ENCODE measurements around the gene NBAS.
"Not testable (repeated sequence)": the region's sequence is repeated elsewhere in the genome, so short reads cannot be mapped to it uniquely, and the experiment has no call there.

The NBAS gene

DNA sequence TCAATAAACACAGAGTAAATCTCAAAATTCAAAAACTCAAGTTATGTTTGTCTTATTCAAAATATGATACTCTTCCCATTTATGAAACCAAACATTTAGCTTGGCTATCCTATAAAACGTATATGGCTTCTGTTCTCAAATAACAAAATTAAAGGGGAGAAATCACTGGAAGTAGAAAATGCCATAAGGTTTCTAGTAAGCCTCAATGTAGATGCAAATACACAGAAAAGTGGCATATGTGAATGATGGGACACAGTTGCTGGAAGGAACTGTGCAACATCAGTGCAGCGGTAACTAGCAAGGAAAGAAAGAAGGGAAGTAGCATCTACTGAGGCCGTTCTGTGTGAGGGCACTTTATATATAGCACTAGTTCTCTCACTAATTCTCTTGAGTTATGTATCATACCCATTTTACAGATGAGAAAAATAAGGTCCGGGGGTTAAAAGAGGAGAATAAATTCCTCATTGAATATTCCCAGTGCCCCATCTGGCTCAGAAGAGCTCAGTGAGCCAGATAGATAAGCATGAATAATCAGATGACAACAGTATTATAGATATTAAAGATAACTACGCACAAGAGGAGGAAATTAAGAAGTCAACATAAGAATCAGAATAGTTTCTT, 27.2 kb downstream of the NBAS start:
- in situ Hi-C loops (cut with HindIII; ENCODE audit: low sequenced_read_pairs), result no loop called here

- in situ Hi-C loops (cut with HindIII; ENCODE audit: low sequenced_read_pairs), result no loop called here
Measured at GRCh38 chr2:15532996-15533395, 28.1 kb downstream of the NBAS start.

- in situ Hi-C loops (cut with HindIII; ENCODE audit: low sequenced_read_pairs), result no loop called here
Measured at GRCh38 chr2:15531095-15531854, 29.9 kb downstream of the NBAS start.

GRCh38 chr2:15527074-15527739, 33.9 kb downstream of the NBAS start:
- in situ Hi-C loops (cut with HindIII; ENCODE audit: low sequenced_read_pairs), result no loop called here

DNA sequence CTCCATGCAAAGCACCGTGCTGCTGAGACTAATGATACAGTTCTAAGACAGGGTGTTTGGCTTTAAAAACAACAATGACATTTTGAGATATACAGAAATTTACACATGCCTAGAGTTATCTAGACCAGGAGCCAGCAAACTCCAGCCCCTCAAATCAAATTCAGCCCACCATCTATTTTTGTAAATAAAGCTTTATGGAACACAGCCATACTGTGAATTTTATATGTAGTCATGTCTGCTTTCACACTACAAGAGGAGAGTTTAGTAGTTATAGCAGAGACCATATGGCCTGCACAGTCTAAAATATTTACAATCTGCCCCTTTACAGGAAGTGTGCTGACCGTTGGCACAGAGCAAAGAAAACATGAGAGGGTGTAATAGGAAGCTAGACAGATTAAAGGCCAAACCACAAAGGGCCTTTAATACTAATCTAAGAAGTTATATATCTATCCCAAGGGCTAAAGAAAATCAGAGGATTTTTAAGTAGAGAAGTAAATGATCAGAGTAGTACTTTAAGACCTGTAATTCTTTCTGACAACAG, 39.4 kb downstream of the NBAS start:
- in situ Hi-C loops (cut with HindIII; ENCODE audit: low sequenced_read_pairs), result no loop called here

- in situ Hi-C loops (cut with HindIII; ENCODE audit: low sequenced_read_pairs), result no loop called here
Measured at GRCh38 chr2:15520346-15520745, 40.8 kb downstream of the NBAS start.

- in situ Hi-C loops (cut with HindIII; ENCODE audit: low sequenced_read_pairs), result not testable (repeated sequence)
Measured at GRCh38 chr2:15518759-15519158, 42.4 kb downstream of the NBAS start.

DNA sequence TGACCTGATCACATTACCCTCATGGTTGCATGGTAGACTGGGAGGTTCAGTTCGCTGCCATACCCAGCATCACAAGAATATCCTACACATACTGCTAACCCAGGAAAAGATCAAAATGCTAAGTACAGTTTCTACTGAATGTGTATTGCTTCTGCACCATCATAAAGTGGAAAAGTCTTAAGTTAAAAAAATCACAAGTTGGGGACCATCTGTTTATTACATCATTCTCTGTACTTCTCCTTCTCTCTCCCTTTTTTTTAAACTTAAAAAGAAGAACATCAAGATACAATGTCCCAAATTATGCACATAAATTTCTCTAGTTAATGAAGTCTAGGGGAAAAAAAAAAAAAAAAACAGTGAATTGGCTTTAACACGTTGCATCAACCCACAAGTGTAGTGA, 43.3 kb downstream of the NBAS start:
- in situ Hi-C loops (cut with HindIII; ENCODE audit: low sequenced_read_pairs), result no loop called here

GRCh38 chr2:15511686-15512085, 49.4 kb downstream of the NBAS start:
- in situ Hi-C loops (cut with HindIII; ENCODE audit: low sequenced_read_pairs), result no loop called here

DNA sequence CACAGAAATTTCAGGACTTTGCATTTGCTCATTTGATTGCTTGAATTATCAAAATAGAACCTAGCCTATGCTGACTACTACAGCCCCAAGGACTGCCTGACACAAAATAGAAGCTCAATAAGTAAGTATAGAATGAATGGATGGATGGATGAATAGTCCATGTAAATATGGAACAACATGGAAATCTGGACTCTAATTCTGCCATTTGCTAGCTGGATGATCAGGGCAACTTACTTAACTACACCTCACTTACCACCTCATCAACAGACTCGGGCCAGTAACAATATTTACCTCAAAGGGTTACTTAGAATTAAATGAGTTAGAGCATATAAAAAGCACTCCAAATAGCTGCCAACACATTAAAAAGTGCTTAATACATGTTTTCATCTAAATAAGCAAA, 50.6 kb downstream of the NBAS start:
- in situ Hi-C loops (cut with HindIII; ENCODE audit: low sequenced_read_pairs), result no loop called here

GRCh38 chr2:15510131-15510530, 51.0 kb downstream of the NBAS start:
- in situ Hi-C loops (cut with HindIII; ENCODE audit: low sequenced_read_pairs), result no loop called here

GRCh38 chr2:15507697-15508096, 53.4 kb downstream of the NBAS start:
- in situ Hi-C loops (cut with HindIII; ENCODE audit: low sequenced_read_pairs), result no loop called here

- in situ Hi-C loops (cut with HindIII; ENCODE audit: low sequenced_read_pairs), result no loop called here
Measured at GRCh38 chr2:15507061-15507460, 54.1 kb downstream of the NBAS start.

- in situ Hi-C loops (cut with HindIII; ENCODE audit: low sequenced_read_pairs), result no loop called here
Measured at GRCh38 chr2:15506229-15506819, 54.8 kb downstream of the NBAS start.

- in situ Hi-C loops (cut with HindIII; ENCODE audit: low sequenced_read_pairs), result no loop called here
Measured at GRCh38 chr2:15504882-15505663, 56.1 kb downstream of the NBAS start.

DNA sequence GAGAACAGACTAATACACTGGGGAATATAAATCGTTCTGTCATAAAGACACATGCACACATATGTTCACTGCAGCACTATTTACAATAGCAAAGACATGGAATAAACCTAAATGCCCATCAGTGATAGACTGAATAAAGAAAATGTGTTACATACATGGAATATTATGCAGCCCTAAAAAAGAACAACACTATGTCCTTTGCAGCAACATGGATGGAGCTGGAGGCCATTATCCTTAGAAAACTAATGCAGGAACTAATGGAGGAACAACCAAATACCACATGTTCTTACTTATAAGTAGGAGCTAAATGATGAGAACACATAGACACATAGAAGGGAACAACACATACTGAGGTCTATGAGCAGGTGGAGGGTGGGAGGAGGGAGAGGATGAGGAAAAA, 61.9 kb downstream of the NBAS start:
- in situ Hi-C loops (cut with HindIII; ENCODE audit: low sequenced_read_pairs), result not testable (repeated sequence)

GRCh38 chr2:15498554-15498953, 62.6 kb downstream of the NBAS start:
- in situ Hi-C loops (cut with HindIII; ENCODE audit: low sequenced_read_pairs), result no loop called here

DNA sequence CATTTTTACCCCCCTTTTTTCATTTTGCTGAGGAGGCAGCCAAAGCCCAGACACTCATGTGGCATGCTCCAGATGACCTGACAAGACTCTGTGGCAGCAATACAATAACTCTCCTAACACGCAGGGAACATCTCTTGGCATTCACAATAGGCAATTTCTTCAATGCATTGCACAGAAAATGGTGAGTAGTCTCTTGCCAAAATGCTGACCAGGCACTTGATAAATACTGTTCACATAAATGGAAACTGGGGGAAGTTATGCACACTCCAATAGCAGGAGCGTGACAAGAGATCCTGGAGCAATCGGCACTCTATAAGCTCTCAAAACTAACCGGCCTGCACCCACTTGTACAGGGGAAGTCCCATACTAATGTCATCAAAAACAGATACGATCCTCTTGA, 66.3 kb downstream of the NBAS start:
- in situ Hi-C loops (cut with HindIII; ENCODE audit: low sequenced_read_pairs), result no loop called here

DNA sequence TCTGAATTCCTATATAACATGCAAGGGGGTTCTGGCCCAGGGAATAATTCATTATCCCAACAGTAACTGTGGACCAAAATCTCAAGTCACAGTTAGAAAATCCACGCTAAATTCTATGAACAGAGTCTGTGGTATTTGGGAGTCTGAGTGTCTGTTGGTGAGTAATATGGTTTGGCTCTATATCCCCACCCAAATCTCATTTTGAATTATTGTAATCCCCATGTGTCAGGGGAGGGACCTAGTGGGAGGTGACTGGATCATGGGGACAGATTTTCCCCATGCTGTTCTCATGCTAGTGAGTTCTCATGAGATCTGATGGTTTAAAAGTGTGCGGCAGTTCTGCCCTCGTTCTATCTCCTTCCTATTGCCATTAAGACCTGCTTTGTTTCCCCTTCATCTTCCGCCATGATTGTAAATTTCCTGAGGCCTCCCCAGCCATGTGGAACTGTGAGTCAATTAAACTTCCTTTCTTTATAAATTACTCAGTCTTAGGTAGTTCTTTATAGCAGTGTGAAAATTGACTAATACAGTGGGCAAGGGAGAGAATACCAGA, 68.3 kb downstream of the NBAS start:
- in situ Hi-C loops (cut with HindIII; ENCODE audit: low sequenced_read_pairs), result no loop called here

- in situ Hi-C loops (cut with HindIII; ENCODE audit: low sequenced_read_pairs), result no loop called here
Measured at GRCh38 chr2:15486770-15487169, 74.4 kb downstream of the NBAS start.

Measured in endothelial cell of hepatic sinusoid (primary cell).